Cardiac muscle cell (in vitro differentiated cells and primary cell): ENCODE measurements around the gene PSMC5. TPM values are rescaled to one million over a fixed set of nuclear protein-coding genes. Genes with fewer than 3 reads are reported as not detected.
"Not testable (repeated sequence)": the region's sequence is repeated elsewhere in the genome, so short reads cannot be mapped to it uniquely, and the experiment has no call there.

Experiments used
- DNase-seq, 2 donors: peaks; one replicate each; pipeline versions ENCODE4 v3.0.0 to v3.0.0-alpha.2; 2010 to 2017; ENCODE audit warnings: low read depth in 1 of 2, low spot score in 1 of 2
- H3K27ac ChIP-seq: fragments of 200-600 bp; sonication (generic); 2 replicates; pipeline ENCODE4 v1.5.1; 2016
- H3K27me3 ChIP-seq: fragments of 200-600 bp; sonication (generic); 2 replicates; pipeline ENCODE4 v1.6.0; 2016; ENCODE audit warnings: control low read depth
- H3K36me3 ChIP-seq: fragments of 200-600 bp; sonication (generic); 2 replicates; pipeline ENCODE4 v1.5.1; 2016; ENCODE audit warnings: control low read depth
- H3K4me1 ChIP-seq: fragments of 200-600 bp; sonication (generic); 2 replicates; pipeline ENCODE4 v1.8.1; 2017; ENCODE audit warnings: low read depth, mild to moderate bottlenecking, mixed run types
- H3K4me3 ChIP-seq: fragments of 200-600 bp; sonication (generic); 2 replicates; pipeline ENCODE4 v1.5.1; 2016; ENCODE audit warnings: mild to moderate bottlenecking
- H3K9me3 ChIP-seq: fragments of 200-600 bp; sonication (generic); 2 replicates; pipeline ENCODE4 v1.5.1; 2017; ENCODE audit warnings: low read depth, mild to moderate bottlenecking, control low read depth
- CTCF ChIP-seq: IDR thresholded peaks from 2 replicates; pipeline ENCODE4 v1.5.1; 2012; ENCODE audit warnings: low read depth, mild to moderate bottlenecking, low read length
- polyA plus RNA-seq: library from polyadenylated mRNA; unstranded; fragments of >200 nt; fragmentation: Nextera tagmentation; extraction: Ambion mirVana; gene quantifications from 2 replicates; pipeline ENCODE4 v1.2.1, GENCODE V29; 2016
- total RNA-seq: library from RNA; depleted of rRNA; stranded (reverse); fragments of >200 nt; gene quantifications from 2 replicates; pipeline ENCODE4 v1.2.3, GENCODE V29; 2016

PSMC5 gene
- total and polyA plus RNA-seq, 2 experiments from 2014 or later, result 42.7 to 230 TPM

GRCh38 chr17:63786117-63786516 is 41.1 kb upstream of the PSMC5 start:
- Histone ChIP-seq H3K4me1 (no peaks in the 10 kb centered on the region), H3K36me3 (peaks cover 26% of the 10 kb centered on the region), H3K27me3 (no peaks in the 10 kb centered on the region), H3K4me3 (no peak overlapping the region), H3K27ac (no peak overlapping the region), H3K9me3 (no peaks in the 10 kb centered on the region)
- TF ChIP-seq CTCF, result no peak
- no peak for DNase-seq

- no peak overlapping the region for H3K4me3 ChIP-seq
- peaks cover 31% of the 10 kb centered on the region for H3K36me3 ChIP-seq
- no peak for TF ChIP-seq CTCF
- H3K4me1 ChIP-seq, result no peaks in the 10 kb centered on the region
- DNase-seq, result no peak
- H3K27me3 ChIP-seq, result no peaks in the 10 kb centered on the region
- H3K9me3 ChIP-seq, result no peaks in the 10 kb centered on the region
- no peak overlapping the region for H3K27ac ChIP-seq
Observed at GRCh38 chr17:63786971-63787711, 40.1 kb upstream of the PSMC5 start.

DNA sequence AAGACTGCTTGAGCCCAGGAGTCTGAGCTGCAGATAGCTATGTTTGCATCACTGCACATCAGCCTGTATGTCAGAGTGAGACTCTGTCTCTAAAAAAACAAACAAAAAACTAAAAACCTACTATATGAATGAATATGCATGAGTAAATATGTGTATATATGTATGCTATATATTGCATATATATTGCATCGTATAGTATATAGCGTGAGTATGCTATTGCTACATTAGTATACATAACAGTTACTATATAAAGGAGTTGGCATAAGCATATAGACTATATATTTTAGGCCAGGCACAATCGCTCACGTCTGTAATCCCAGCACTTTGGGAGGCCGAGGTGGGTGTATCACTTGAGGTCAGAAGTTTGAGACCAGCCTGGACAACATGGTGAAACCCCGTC is 37.2 kb upstream of the PSMC5 start:
- Histone ChIP-seq H3K4me3 (no peak overlapping the region), H3K27ac (no peak overlapping the region), H3K27me3 (no peaks in the 10 kb centered on the region), H3K36me3 (peaks cover 54% of the 10 kb centered on the region), H3K9me3 (no peaks in the 10 kb centered on the region), H3K4me1 (no peaks in the 10 kb centered on the region)
- no peak for TF ChIP-seq CTCF
- DNase-seq, result no peak

DNA sequence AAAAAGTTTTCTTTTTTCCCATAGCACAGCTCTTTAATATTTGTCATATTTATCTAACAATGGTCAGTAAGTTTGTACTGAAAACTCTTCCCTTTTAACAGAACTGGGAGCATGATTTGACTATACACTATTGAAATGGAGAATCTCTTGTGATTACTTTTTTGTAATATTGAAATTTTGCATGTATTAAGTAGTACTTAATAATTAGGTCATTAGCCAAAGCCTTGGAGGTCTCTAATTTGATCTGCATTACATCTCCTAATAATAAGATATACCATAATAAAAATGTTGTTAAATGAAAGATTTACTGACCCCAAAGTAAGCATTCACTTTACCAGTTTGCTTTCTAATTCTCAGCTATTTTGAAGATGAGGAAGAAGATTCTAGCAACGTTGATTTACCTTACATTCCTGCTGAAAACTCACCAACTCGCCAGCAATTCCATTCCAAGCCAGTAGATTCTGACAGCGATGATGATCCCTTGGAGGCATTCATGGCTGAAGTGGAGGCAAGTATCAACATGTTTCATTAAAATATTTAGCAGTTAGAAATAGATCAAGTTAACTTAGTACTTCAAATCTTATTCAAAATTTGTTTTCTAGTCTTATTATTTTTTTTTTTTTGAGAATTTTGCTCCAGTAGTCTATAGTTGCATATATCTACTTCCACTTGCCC is 35.0 kb upstream of the PSMC5 start:
- H3K36me3 ChIP-seq, result peaks cover 66% of the 10 kb centered on the region
- H3K4me3 ChIP-seq, result no peak overlapping the region
- no peaks in the 10 kb centered on the region for H3K27me3 ChIP-seq
- H3K27ac ChIP-seq, result no peak overlapping the region
- no peak for DNase-seq
- no peaks in the 10 kb centered on the region for H3K4me1 ChIP-seq
- no peak for TF ChIP-seq CTCF
- H3K9me3 ChIP-seq, result no peaks in the 10 kb centered on the region

DNA sequence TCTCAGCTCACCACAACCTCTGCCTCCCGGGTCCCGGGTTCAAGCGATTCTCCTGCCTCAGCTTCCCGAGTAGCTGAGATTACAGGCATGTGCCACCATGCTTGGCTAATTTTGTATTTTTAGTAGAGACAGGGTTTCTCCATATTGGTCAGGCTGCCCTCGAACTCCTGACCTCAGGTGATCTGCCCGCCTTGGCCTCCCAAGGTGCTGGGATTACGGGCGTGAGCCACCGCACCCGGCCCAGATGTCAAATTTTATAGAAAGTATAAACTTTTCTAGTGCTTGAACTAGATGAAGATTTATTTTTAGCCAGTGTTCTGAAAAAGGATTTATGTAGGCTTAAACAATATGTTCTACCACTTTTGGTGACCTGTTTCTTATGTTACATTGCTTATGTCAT is 30.9 kb upstream of the PSMC5 start:
- H3K9me3 ChIP-seq, H3K27me3 ChIP-seq, H3K4me3 ChIP-seq, H3K4me1 ChIP-seq, DNase-seq, H3K27ac ChIP-seq: not testable (repeated sequence)
- H3K36me3 ChIP-seq, result peaks cover 76% of the 10 kb centered on the region

- no peak for TF ChIP-seq CTCF
- H3K27me3 ChIP-seq, result no peaks in the 10 kb centered on the region
- H3K4me1 ChIP-seq, result no peaks in the 10 kb centered on the region
- no peaks in the 10 kb centered on the region for H3K9me3 ChIP-seq
- DNase-seq, result no peak
- H3K27ac ChIP-seq, result no peak overlapping the region
- peaks cover 76% of the 10 kb centered on the region for H3K36me3 ChIP-seq
- H3K4me3 ChIP-seq, result no peak overlapping the region
Observed at GRCh38 chr17:63798572-63799106, 28.6 kb upstream of the PSMC5 start.
